ENCODE data around the gene BNIP5.

The BNIP5 gene

GRCh38 chr6:36320475-36320874 lies 16.2 kb downstream of the BNIP5 start:
- H3K27ac ChIP-seq (ENCODE audit: low read depth, low read length, severe bottlenecking), result no peak overlapping the region
- H3K4me1 ChIP-seq (ENCODE audit: control insufficient read depth, insufficient read depth, low read length, poor library complexity, severe bottlenecking), result peaks cover 9% of the 10 kb centered on the region
- 94 to 96% methylated on average over 9 to 11 of the region's 11 CpGs for WGBS, 2 experiments (ENCODE audit: insufficient coverage in 2 of 2)
- H3K36me3 ChIP-seq (ENCODE audit: control insufficient read depth, insufficient read depth, low read length), result no peaks in the 10 kb centered on the region
- H3K9me3 ChIP-seq (ENCODE audit: control insufficient read depth, low read length), result no peaks in the 10 kb centered on the region
- no peak overlapping the region for H3K4me3 ChIP-seq (ENCODE audit: extremely low read depth, insufficient read depth, low read length, poor library complexity, severe bottlenecking)

GRCh38 chr6:36319821-36320220 lies 16.9 kb downstream of the BNIP5 start:
- WGBS, 2 experiments (ENCODE audit: insufficient coverage in 2 of 2), result no CpG with 5 or more reads among the region's 2 CpGs
- Histone ChIP-seq H3K9me3 (ENCODE audit: control insufficient read depth, low read length) (no peaks in the 10 kb centered on the region), H3K4me3 (ENCODE audit: extremely low read depth, insufficient read depth, low read length, poor library complexity, severe bottlenecking) (no peak overlapping the region), H3K36me3 (ENCODE audit: control insufficient read depth, insufficient read depth, low read length) (no peaks in the 10 kb centered on the region), H3K4me1 (ENCODE audit: control insufficient read depth, insufficient read depth, low read length, poor library complexity, severe bottlenecking) (peaks cover 9% of the 10 kb centered on the region), H3K27ac (ENCODE audit: low read depth, low read length, severe bottlenecking) (no peak overlapping the region)

- Histone ChIP-seq H3K27ac (ENCODE audit: low read depth, low read length, severe bottlenecking) (no peak overlapping the region), H3K9me3 (ENCODE audit: control insufficient read depth, low read length) (no peaks in the 10 kb centered on the region), H3K4me1 (ENCODE audit: control insufficient read depth, insufficient read depth, low read length, poor library complexity, severe bottlenecking) (peaks cover 10% of the 10 kb centered on the region), H3K4me3 (ENCODE audit: extremely low read depth, insufficient read depth, low read length, poor library complexity, severe bottlenecking) (no peak overlapping the region), H3K36me3 (ENCODE audit: control insufficient read depth, insufficient read depth, low read length) (no peaks in the 10 kb centered on the region)
- WGBS, 2 experiments (ENCODE audit: insufficient coverage in 2 of 2), result 91 to 92% methylated on average over 6 of the region's 9 CpGs
Observed at GRCh38 chr6:36319436-36319762, 17.3 kb downstream of the BNIP5 start.

- no peaks in the 10 kb centered on the region for H3K36me3 ChIP-seq (ENCODE audit: control insufficient read depth, insufficient read depth, low read length)
- 79 to 89% methylated on average over 2 to 5 of the region's 6 CpGs for WGBS, 2 experiments (ENCODE audit: insufficient coverage in 2 of 2)
- no peak overlapping the region for H3K27ac ChIP-seq (ENCODE audit: low read depth, low read length, severe bottlenecking)
- H3K9me3 ChIP-seq (ENCODE audit: control insufficient read depth, low read length), result no peaks in the 10 kb centered on the region
- H3K4me3 ChIP-seq (ENCODE audit: extremely low read depth, insufficient read depth, low read length, poor library complexity, severe bottlenecking), result no peak overlapping the region
- H3K4me1 ChIP-seq (ENCODE audit: control insufficient read depth, insufficient read depth, low read length, poor library complexity, severe bottlenecking), result peaks cover 14% of the 10 kb centered on the region
Observed at GRCh38 chr6:36318690-36319435, 17.8 kb downstream of the BNIP5 start.

- no peaks in the 10 kb centered on the region for H3K36me3 ChIP-seq (ENCODE audit: control insufficient read depth, insufficient read depth, low read length)
- 100% methylated on average over 2 of the region's 2 CpGs; no CpG with 5 or more reads in 1 of the 2 experiments for WGBS, 2 experiments (ENCODE audit: insufficient coverage in 2 of 2)
- H3K4me1 ChIP-seq (ENCODE audit: control insufficient read depth, insufficient read depth, low read length, poor library complexity, severe bottlenecking), result peaks cover 11% of the 10 kb centered on the region
- no peak overlapping the region for H3K4me3 ChIP-seq (ENCODE audit: extremely low read depth, insufficient read depth, low read length, poor library complexity, severe bottlenecking)
- H3K27ac ChIP-seq (ENCODE audit: low read depth, low read length, severe bottlenecking), result no peak overlapping the region
- H3K9me3 ChIP-seq (ENCODE audit: control insufficient read depth, low read length), result no peaks in the 10 kb centered on the region
Observed at GRCh38 chr6:36317623-36318022, 19.1 kb downstream of the BNIP5 start.

- 89 to 100% methylated on average over 2 to 5 of the region's 5 CpGs for WGBS, 2 experiments (ENCODE audit: insufficient coverage in 2 of 2)
- no peak overlapping the region for H3K27ac ChIP-seq (ENCODE audit: low read depth, low read length, severe bottlenecking)
- H3K9me3 ChIP-seq (ENCODE audit: control insufficient read depth, low read length), result no peaks in the 10 kb centered on the region
- no peaks in the 10 kb centered on the region for H3K36me3 ChIP-seq (ENCODE audit: control insufficient read depth, insufficient read depth, low read length)
- peaks cover 11% of the 10 kb centered on the region for H3K4me1 ChIP-seq (ENCODE audit: control insufficient read depth, insufficient read depth, low read length, poor library complexity, severe bottlenecking)
- no peak overlapping the region for H3K4me3 ChIP-seq (ENCODE audit: extremely low read depth, insufficient read depth, low read length, poor library complexity, severe bottlenecking)
Observed at GRCh38 chr6:36315921-36316320, 20.8 kb downstream of the BNIP5 start.

GRCh38 chr6:36314221-36315014 lies 22.3 kb downstream of the BNIP5 start:
- H3K27ac ChIP-seq (ENCODE audit: low read depth, low read length, severe bottlenecking), result no peak overlapping the region
- 29 to 48% methylated on average over 2 of the region's 3 CpGs for WGBS, 2 experiments (ENCODE audit: insufficient coverage in 2 of 2)
- no peaks in the 10 kb centered on the region for H3K9me3 ChIP-seq (ENCODE audit: control insufficient read depth, low read length)
- H3K4me3 ChIP-seq (ENCODE audit: extremely low read depth, insufficient read depth, low read length, poor library complexity, severe bottlenecking), result no peak overlapping the region
- no peaks in the 10 kb centered on the region for H3K36me3 ChIP-seq (ENCODE audit: control insufficient read depth, insufficient read depth, low read length)
- peaks cover 11% of the 10 kb centered on the region for H3K4me1 ChIP-seq (ENCODE audit: control insufficient read depth, insufficient read depth, low read length, poor library complexity, severe bottlenecking)

- Histone ChIP-seq H3K27ac (ENCODE audit: low read depth, low read length, severe bottlenecking) (no peak overlapping the region), H3K4me1 (ENCODE audit: control insufficient read depth, insufficient read depth, low read length, poor library complexity, severe bottlenecking) (peaks cover 11% of the 10 kb centered on the region), H3K9me3 (ENCODE audit: control insufficient read depth, low read length) (no peaks in the 10 kb centered on the region), H3K4me3 (ENCODE audit: extremely low read depth, insufficient read depth, low read length, poor library complexity, severe bottlenecking) (no peak overlapping the region), H3K36me3 (ENCODE audit: control insufficient read depth, insufficient read depth, low read length) (no peaks in the 10 kb centered on the region)
- 73 to 80% methylated on average over 3 of the region's 4 CpGs for WGBS, 2 experiments (ENCODE audit: insufficient coverage in 2 of 2)
Observed at GRCh38 chr6:36313649-36313936, 23.1 kb downstream of the BNIP5 start.

- 88 to 89% methylated on average over 6 of the region's 8 CpGs for WGBS, 2 experiments (ENCODE audit: insufficient coverage in 2 of 2)
- Histone ChIP-seq H3K27ac (ENCODE audit: low read depth, low read length, severe bottlenecking) (no peak overlapping the region), H3K9me3 (ENCODE audit: control insufficient read depth, low read length) (no peaks in the 10 kb centered on the region), H3K36me3 (ENCODE audit: control insufficient read depth, insufficient read depth, low read length) (no peaks in the 10 kb centered on the region), H3K4me3 (ENCODE audit: extremely low read depth, insufficient read depth, low read length, poor library complexity, severe bottlenecking) (no peak overlapping the region), H3K4me1 (ENCODE audit: control insufficient read depth, insufficient read depth, low read length, poor library complexity, severe bottlenecking) (peaks cover 11% of the 10 kb centered on the region)
Observed at GRCh38 chr6:36312854-36313648, 23.6 kb downstream of the BNIP5 start.

- Histone ChIP-seq H3K4me1 (ENCODE audit: control insufficient read depth, insufficient read depth, low read length, poor library complexity, severe bottlenecking) (peaks cover 18% of the 10 kb centered on the region), H3K9me3 (ENCODE audit: control insufficient read depth, low read length) (no peaks in the 10 kb centered on the region)
- 90 to 100% methylated on average over 2 of the region's 2 CpGs for WGBS, 2 experiments (ENCODE audit: insufficient coverage in 2 of 2)
Observed at GRCh38 chr6:36309900-36310299, 26.8 kb downstream of the BNIP5 start.

More at GRCh38 chr6:36309900-36310299, 26.8 kb downstream of the BNIP5 start:
- H3K4me3 ChIP-seq (ENCODE audit: extremely low read depth, insufficient read depth, low read length, poor library complexity, severe bottlenecking), result no peak overlapping the region
- no peaks in the 10 kb centered on the region for H3K36me3 ChIP-seq (ENCODE audit: control insufficient read depth, insufficient read depth, low read length)
- no peak overlapping the region for H3K27ac ChIP-seq (ENCODE audit: low read depth, low read length, severe bottlenecking)

All from mesodermal cell (in vitro differentiated cells).